GM21717 (cell line): ENCODE measurements around the gene EP400.

Experiments
- ATAC-seq: cut with Tn5 transposase; IDR thresholded peaks from one replicate; pipeline ENCODE4 v1.9.1; 2021; ENCODE audit warnings: mild to moderate bottlenecking, moderate library complexity; ENCODE audit not compliant: unreplicated experiment

EP400 gene

GRCh38 chr12:131923260-131923659 lies 26.5 kb upstream of the EP400 start:
- peak; percentile 66 for ATAC-seq

- no peak for ATAC-seq
These were observed 22.3 kb upstream of the EP400 start for GRCh38 chr12:131927110-131928079.

GRCh38 chr12:131928080-131928710 lies 21.5 kb upstream of the EP400 start:
- no peak for ATAC-seq

GRCh38 chr12:131928711-131929580 lies 20.8 kb upstream of the EP400 start, which contains the start of gene PUS1:
PUS1 (plus strand) TSS chr12:131929276; CDS start chr12:131929723, 447 bp downstream.
- peak; percentile 60 for ATAC-seq

- peak; percentile 19 for ATAC-seq
These were observed 19.9 kb upstream of the EP400 start for GRCh38 chr12:131929581-131930456.

- no peak for ATAC-seq
These were observed 19.2 kb upstream of the EP400 start for GRCh38 chr12:131930510-131930909.

GRCh38 chr12:131933387-131933786 lies 16.4 kb upstream of the EP400 start:
- no peak for ATAC-seq

- ATAC-seq = no peak
These were observed 15.2 kb upstream of the EP400 start for GRCh38 chr12:131934535-131934934.

- ATAC-seq = no peak
These were observed 11.7 kb upstream of the EP400 start for GRCh38 chr12:131938082-131938481.

GRCh38 chr12:131939007-131939406 lies 10.7 kb upstream of the EP400 start:
- no peak for ATAC-seq

- ATAC-seq = no peak
These were observed 9.6 kb upstream of the EP400 start for GRCh38 chr12:131940141-131940547.

- no peak for ATAC-seq
These were observed 8.4 kb upstream of the EP400 start for GRCh38 chr12:131941116-131941986.

GRCh38 chr12:131941987-131942341 lies 7.8 kb upstream of the EP400 start:
- ATAC-seq = no peak

- no peak for ATAC-seq
These were observed 7.1 kb upstream of the EP400 start for GRCh38 chr12:131942671-131943070.

- ATAC-seq = no peak
These were observed 6.4 kb upstream of the EP400 start for GRCh38 chr12:131943389-131943788.

GRCh38 chr12:131943876-131944275 lies 5.9 kb upstream of the EP400 start:
- no peak for ATAC-seq

GRCh38 chr12:131944601-131945251 lies 5.0 kb upstream of the EP400 start:
- no peak for ATAC-seq

- no peak for ATAC-seq
These were observed 3.0 kb upstream of the EP400 start for GRCh38 chr12:131946757-131947156.
